Testis (tissue), 3 donors: ENCODE measurements around the gene MAP3K7CL. TPM values are rescaled to one million over a fixed set of nuclear protein-coding genes. Genes with fewer than 3 reads are reported as not detected.

ENCODE experiments used
- DNase-seq: peaks from one replicate; pipeline ENCODE4 v3.0.0-alpha.2; 2019
- H3K27ac ChIP-seq, 2 donors: fragments of 200-600 bp; sonication (generic); one replicate each; pipeline ENCODE4 v1.5.1; 2019
- H3K27me3 ChIP-seq: fragments of 200-600 bp; sonication (generic); one replicate; pipeline ENCODE4 v1.5.1; 2019
- H3K36me3 ChIP-seq: fragments of 200-600 bp; sonication (generic); one replicate; pipeline ENCODE4 v1.5.1; 2017; ENCODE audit warnings: low read depth; ENCODE audit errors: missing control alignments
- H3K4me1 ChIP-seq: fragments of 200-600 bp; sonication (generic); one replicate; pipeline ENCODE4 v1.5.1; 2019
- H3K4me3 ChIP-seq, 2 donors: fragments of 200-600 bp; sonication (generic); one replicate each; pipeline ENCODE4 v1.5.1; 2017 to 2019
- H3K9me3 ChIP-seq: fragments of 200-600 bp; sonication (generic); one replicate; pipeline ENCODE4 v1.5.1; 2017
- CTCF ChIP-seq, 3 experiments: fragments of 450-650 bp in 2 of 3; fragments of 200-600 bp in 1 of 3; sonication (generic) in 1 of 3; IDR thresholded peaks; one replicate each; pipeline ENCODE4 v1.5.1; 2016 to 2019; ENCODE audit warnings: antibody characterized with exemption in 3 of 3, mild to moderate bottlenecking in 2 of 3, moderate library complexity in 1 of 3
- POLR2A ChIP-seq: fragments of 450-650 bp; IDR thresholded peaks from one replicate; pipeline ENCODE4 v1.6.1; 2017; ENCODE audit warnings: antibody characterized with exemption, mild to moderate bottlenecking, moderate library complexity
- WGBS, 2 donors: methylation state at CpG; one replicate each; pipeline ENCODE4 v1.1.5; 2018; 5-methylcytosine and 5-hydroxymethylcytosine counted together
- intact Hi-C: fragments of 100-400 bp; cut with DNase I; formaldehyde crosslinking; loops from one replicate; pipeline ENCODE4 v1.15.1; 2023; ENCODE audit warnings: low total_unique reads
- polyA plus RNA-seq: library from polyadenylated mRNA; stranded (reverse); fragments of 350-450 nt; fragmentation: Illumina TruSeq; extraction: RNeasy Lipid Tissue Mini Kit (QIAGEN cat#74804); gene quantifications from one replicate; pipeline ENCODE4 v1.2.3, GENCODE V29; 2014; ENCODE audit warnings: low read depth, low replicate concordance; ENCODE audit not compliant: insufficient read depth
- total RNA-seq, 2 donors: library from RNA; depleted of rRNA; stranded (reverse); fragments of >200 nt; gene quantifications; one replicate each; pipeline ENCODE4 v1.2.3, GENCODE V29; 2016

The MAP3K7CL gene
- total and polyA plus RNA-seq, 3 donors from 2014 or later = 9.9 to 16.1 (median 15.3) TPM

- Histone ChIP-seq H3K4me1 (no peaks in the 10 kb centered on the region), H3K27me3 (no peaks in the 10 kb centered on the region), H3K27ac (no peak overlapping the region), H3K9me3 (no peaks in the 10 kb centered on the region), H3K36me3 (no peaks in the 10 kb centered on the region), H3K4me3 (no peak overlapping the region)
- DNase-seq = no peak
- WGBS, 2 donors = 88 to 89% methylated on average over 3 of the region's 3 CpGs
- no peak for TF ChIP-seq POLR2A
- no peak for TF ChIP-seq CTCF (IDR thresholded peaks at IDR 0.05)
- intact Hi-C loops = no loop called here
These were observed 13.0 kb upstream of the MAP3K7CL start for GRCh38 chr21:29117372-29117955.

GRCh38 chr21:29121759-29122158, 8.7 kb upstream of the MAP3K7CL start:
- intact Hi-C loops = no loop called here
- Histone ChIP-seq H3K4me1 (no peaks in the 10 kb centered on the region), H3K27me3 (no peaks in the 10 kb centered on the region), H3K27ac (no peak overlapping the region), H3K36me3 (no peaks in the 10 kb centered on the region), H3K4me3 (no peak overlapping the region), H3K9me3 (no peaks in the 10 kb centered on the region)
- TF ChIP-seq POLR2A = no peak
- no peak for TF ChIP-seq CTCF (IDR thresholded peaks at IDR 0.05)
- WGBS, 2 donors = 94 to 97% methylated on average over 1 of the region's 1 CpG
- DNase-seq = no peak

GRCh38 chr21:29124645-29125044, 5.8 kb upstream of the MAP3K7CL start:
- intact Hi-C loops = no loop called here
- no peak overlapping the region for H3K27ac ChIP-seq
- H3K36me3 ChIP-seq = no peaks in the 10 kb centered on the region
- no peaks in the 10 kb centered on the region for H3K27me3 ChIP-seq
- TF ChIP-seq POLR2A (no peak), CTCF (IDR thresholded peaks at IDR 0.05) (no peak)
- no peak for DNase-seq
- H3K9me3 ChIP-seq = no peaks in the 10 kb centered on the region
- H3K4me1 ChIP-seq = no peaks in the 10 kb centered on the region
- no peak overlapping the region for H3K4me3 ChIP-seq

GRCh38 chr21:29125191-29125590, 5.3 kb upstream of the MAP3K7CL start:
- 70 to 79% methylated on average over 1 of the region's 1 CpG for WGBS, 2 donors
- intact Hi-C loops = no loop called here

More at GRCh38 chr21:29125191-29125590, 5.3 kb upstream of the MAP3K7CL start:
- no peaks in the 10 kb centered on the region for H3K9me3 ChIP-seq
- H3K4me3 ChIP-seq = no peak overlapping the region
- TF ChIP-seq CTCF (IDR thresholded peaks at IDR 0.05) = no peak
- TF ChIP-seq POLR2A = no peak
- DNase-seq = no peak
- H3K36me3 ChIP-seq = no peaks in the 10 kb centered on the region
- no peak overlapping the region for H3K27ac ChIP-seq
- H3K27me3 ChIP-seq = no peaks in the 10 kb centered on the region
- no peaks in the 10 kb centered on the region for H3K4me1 ChIP-seq
